Gastrocnemius medialis (tissue), 4 donors: ENCODE measurements around the gene DNAH3.

Source experiments
- POLR2A ChIP-seq, 2 donors: fragments of 450-650 bp; IDR thresholded peaks; one replicate each; pipeline ENCODE4 v1.6.1; 2017; ENCODE audit warnings: antibody characterized with exemption in 2 of 2, mild to moderate bottlenecking in 2 of 2, moderate library complexity in 2 of 2
- TF ChIP-seq, protein P1 (sequence below), 5 experiments: fragments of 450-650 bp in 3 of 5; fragments of 200-600 bp in 2 of 5; sonication (generic) in 2 of 5; IDR thresholded peaks in 4 of 5; conservative IDR thresholded peaks in 1 of 5; 1 replicate in 4 of 5; 2 replicates in 1 of 5; pipeline ENCODE4 v1.5.1; 2016 to 2019; ENCODE audit warnings: antibody characterized with exemption in 5 of 5, mild to moderate bottlenecking in 3 of 5, moderate library complexity in 3 of 5

DNA sequence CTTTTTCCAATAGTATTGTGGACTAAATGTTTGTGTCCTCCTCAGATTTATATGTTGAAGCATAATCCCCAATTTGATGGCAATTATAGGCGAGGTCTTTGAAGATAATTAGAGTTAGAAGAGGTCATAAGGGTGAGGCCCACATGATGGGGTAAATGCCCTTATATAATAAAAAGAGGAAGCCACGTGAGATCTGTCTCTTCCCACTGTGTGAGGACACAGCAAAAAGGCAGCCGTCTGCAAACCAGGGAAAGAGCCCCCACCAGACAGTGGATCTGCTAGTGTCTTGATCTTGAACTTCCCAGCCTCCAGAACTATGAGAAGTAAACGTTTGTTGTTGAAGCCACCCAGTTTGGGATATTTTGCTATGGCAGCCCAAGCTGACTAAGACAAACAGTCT lies 174.1 kb downstream of the DNAH3 start:
- TF ChIP-seq, protein P1, sequence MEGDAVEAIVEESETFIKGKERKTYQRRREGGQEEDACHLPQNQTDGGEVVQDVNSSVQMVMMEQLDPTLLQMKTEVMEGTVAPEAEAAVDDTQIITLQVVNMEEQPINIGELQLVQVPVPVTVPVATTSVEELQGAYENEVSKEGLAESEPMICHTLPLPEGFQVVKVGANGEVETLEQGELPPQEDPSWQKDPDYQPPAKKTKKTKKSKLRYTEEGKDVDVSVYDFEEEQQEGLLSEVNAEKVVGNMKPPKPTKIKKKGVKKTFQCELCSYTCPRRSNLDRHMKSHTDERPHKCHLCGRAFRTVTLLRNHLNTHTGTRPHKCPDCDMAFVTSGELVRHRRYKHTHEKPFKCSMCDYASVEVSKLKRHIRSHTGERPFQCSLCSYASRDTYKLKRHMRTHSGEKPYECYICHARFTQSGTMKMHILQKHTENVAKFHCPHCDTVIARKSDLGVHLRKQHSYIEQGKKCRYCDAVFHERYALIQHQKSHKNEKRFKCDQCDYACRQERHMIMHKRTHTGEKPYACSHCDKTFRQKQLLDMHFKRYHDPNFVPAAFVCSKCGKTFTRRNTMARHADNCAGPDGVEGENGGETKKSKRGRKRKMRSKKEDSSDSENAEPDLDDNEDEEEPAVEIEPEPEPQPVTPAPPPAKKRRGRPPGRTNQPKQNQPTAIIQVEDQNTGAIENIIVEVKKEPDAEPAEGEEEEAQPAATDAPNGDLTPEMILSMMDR (IDR thresholded peaks at IDR 0.05 in 4 of 5, conservative IDR thresholded peaks at IDR 0.05 in 1 of 5) = no peak
- TF ChIP-seq POLR2A (IDR thresholded peaks at IDR 0.05) = no peak
